Gastroesophageal sphincter (tissue), 4 donors: ENCODE data around the gene MRPS15. TPM values are rescaled to one million over a fixed set of nuclear protein-coding genes. Genes with fewer than 3 reads are reported as not detected.

Experiments
- ATAC-seq: fragments of 150-250 bp; one replicate; pipeline ENCODE4 v1.9.1; 2016; ENCODE audit warnings: mild to moderate bottlenecking, moderate library complexity
- H3K27ac ChIP-seq, 4 donors: fragments of 200-600 bp; sonication (generic) in 3 of 4; 1 replicate in 3 of 4; 2 replicates in 1 of 4; pipeline ENCODE4 v1.5.1; 2016 to 2019
- H3K27me3 ChIP-seq: fragments of 200-600 bp; sonication (generic); one replicate; pipeline ENCODE4 v1.5.1; 2019
- H3K36me3 ChIP-seq, 2 donors: fragments of 200-600 bp; sonication (generic); one replicate each; pipeline ENCODE4 v1.5.1; 2019; ENCODE audit warnings: control low read depth in 1 of 2
- H3K4me1 ChIP-seq, 3 donors: fragments of 200-600 bp; sonication (generic); 1 replicate in 2 of 3; 2 replicates in 1 of 3; pipeline ENCODE4 v1.5.1; 2016 to 2019; ENCODE audit warnings: control low read depth in 2 of 3
- H3K4me3 ChIP-seq, 2 donors: fragments of 200-600 bp; sonication (generic); one replicate each; pipeline ENCODE4 v1.5.1; 2019; ENCODE audit warnings: mild to moderate bottlenecking in 1 of 2, moderate library complexity in 1 of 2
- H3K9me3 ChIP-seq, 3 donors: fragments of 200-600 bp; sonication (generic); one replicate each; pipeline ENCODE4 v1.5.1; 2017 to 2019; ENCODE audit warnings: control low read depth in 2 of 3
- CTCF ChIP-seq, 4 experiments: fragments of 200-600 bp in 2 of 4; fragments of 450-650 bp in 2 of 4; sonication (generic) in 1 of 4; IDR thresholded peaks; one replicate each; pipeline ENCODE4 v1.5.1; 2017 to 2019; ENCODE audit warnings: antibody characterized with exemption in 4 of 4, mild to moderate bottlenecking in 2 of 4, moderate library complexity in 2 of 4
- EP300 ChIP-seq: sonication (generic); formaldehyde crosslinking; IDR thresholded peaks from one replicate; pipeline ENCODE4 v1.6.1; 2017; ENCODE audit warnings: antibody characterized with exemption, mild to moderate bottlenecking
- POLR2A ChIP-seq, 2 donors: fragments of 450-650 bp; IDR thresholded peaks; one replicate each; pipeline ENCODE4 v1.6.1; 2017; ENCODE audit warnings: antibody characterized with exemption in 2 of 2, mild to moderate bottlenecking in 2 of 2, moderate library complexity in 1 of 2
- POLR2AphosphoS5 ChIP-seq: sonication (generic); formaldehyde crosslinking; IDR thresholded peaks from one replicate; pipeline ENCODE4 v1.6.1; 2017; ENCODE audit warnings: antibody characterized with exemption
- WGBS, 2 donors: methylation state at CpG; one replicate each; pipeline ENCODE4 v1.1.5; 2018; ENCODE audit warnings: low coverage in 1 of 2; 5-methylcytosine and 5-hydroxymethylcytosine counted together
- total RNA-seq, 4 donors: library from RNA; depleted of rRNA; stranded (reverse); fragments of >200 nt; gene quantifications; one replicate each; pipeline ENCODE4 v1.1.0, GENCODE V29; 2016

The MRPS15 gene
- total RNA-seq, 4 donors from 2014 or later, result 52.6 to 68.5 (median 61.3) TPM

- no peak for ATAC-seq
- TF ChIP-seq EP300, result no peak
- no peak for TF ChIP-seq POLR2AphosphoS5
- no peak for TF ChIP-seq CTCF (IDR thresholded peaks at IDR 0.05)
- no peak for TF ChIP-seq POLR2A (IDR thresholded peaks at IDR 0.05)
- Histone ChIP-seq H3K4me1 (peaks cover 4 to 31% (median 13%) of the 10 kb centered on the region in 3 donors), H3K9me3 (no peaks in the 10 kb centered on the region), H3K27me3 (no peaks in the 10 kb centered on the region), H3K36me3 (peaks cover 0 to 10% of the 10 kb centered on the region in 2 donors), H3K4me3 (no peak overlapping the region), H3K27ac (no peak overlapping the region)
- WGBS, 2 donors, result 88 to 100% methylated on average over 1 to 2 of the region's 12 CpGs
Measured at GRCh38 chr1:36466370-36467026, 2.3 kb upstream of the MRPS15 start.

- no peak for ATAC-seq
- Histone ChIP-seq H3K4me1 (peaks cover 4 to 31% (median 13%) of the 10 kb centered on the region in 3 donors), H3K36me3 (peaks cover 0 to 16% of the 10 kb centered on the region in 2 donors), H3K27me3 (no peaks in the 10 kb centered on the region), H3K27ac (no peak overlapping the region), H3K4me3 (no peak overlapping the region), H3K9me3 (no peaks in the 10 kb centered on the region)
- no peak for TF ChIP-seq EP300
- no peak for TF ChIP-seq POLR2AphosphoS5
- TF ChIP-seq CTCF (IDR thresholded peaks at IDR 0.05), result no peak
- TF ChIP-seq POLR2A (IDR thresholded peaks at IDR 0.05), result no peak
- 53 to 66% methylated on average over 3 to 4 of the region's 4 CpGs for WGBS, 2 donors
Measured at GRCh38 chr1:36465731-36466369, 1.7 kb upstream of the MRPS15 start.

GRCh38 chr1:36464605-36465393 is 615 bp upstream of the MRPS15 start:
- TF ChIP-seq CTCF (IDR thresholded peaks at IDR 0.05) (no peak), POLR2A (IDR thresholded peaks at IDR 0.05) (no peak), EP300 (no peak), POLR2AphosphoS5 (no peak)
- H3K4me3 ChIP-seq, result peak overlapping the region; percentile 60 to 73
- peaks cover 0 to 27% of the 10 kb centered on the region in 2 donors for H3K36me3 ChIP-seq
- peak overlapping the region; percentile 88 to 95 (median 94) for H3K27ac ChIP-seq
- no peaks in the 10 kb centered on the region for H3K9me3 ChIP-seq
- 42 to 47% methylated on average over 7 to 8 of the region's 13 CpGs for WGBS, 2 donors
- H3K27me3 ChIP-seq, result no peaks in the 10 kb centered on the region
- H3K4me1 ChIP-seq, result peaks cover 4 to 31% (median 13%) of the 10 kb centered on the region in 3 donors
- peak; percentile 75 for ATAC-seq

GRCh38 chr1:36463463-36463802 is 751 bp downstream of the MRPS15 start:
- H3K4me1 ChIP-seq, result peaks cover 4 to 31% (median 13%) of the 10 kb centered on the region in 3 donors
- peak overlapping the region in 3 of 4 donors; percentile 92 to 95 (median 95) for H3K27ac ChIP-seq
- TF ChIP-seq CTCF (IDR thresholded peaks at IDR 0.05), result no peak
- WGBS, 2 donors, result 11 to 50% methylated on average over 1 to 5 of the region's 6 CpGs
- H3K27me3 ChIP-seq, result no peaks in the 10 kb centered on the region
- no peak for ATAC-seq
- peak overlapping the region; percentile 60 to 73 for H3K4me3 ChIP-seq
- H3K36me3 ChIP-seq, result peaks cover 0 to 40% of the 10 kb centered on the region in 2 donors
- no peaks in the 10 kb centered on the region for H3K9me3 ChIP-seq
